Right ventricle myocardium inferior (tissue), 1 donor: ENCODE data around the gene CHCHD6. TPM values are rescaled to one million over a fixed set of nuclear protein-coding genes. Genes with fewer than 3 reads are reported as not detected.

Experiments
- ATAC-seq: fragments of 200-7000 bp; cut with Tn5 transposase; one replicate; pipeline ENCODE4 v1.9.1; 2020; ENCODE audit warnings: mild to moderate bottlenecking, moderate library complexity
- DNase-seq: peaks from one replicate; pipeline ENCODE4 v3.0.0; 2021; ENCODE audit errors: missing footprints
- intact Hi-C: fragments of 100-400 bp; cut with DNase I; formaldehyde crosslinking; loops from one replicate; pipeline ENCODE4 v1.11.0; 2022
- total RNA-seq: library from RNA; stranded (reverse); fragmentation: NEBNext Ultra II Directional; extraction: Animal tissue kit (Norgen Biotek cat#: 25700); gene quantifications from one replicate; pipeline ENCODE4 v1.2.1, GENCODE V29; 2021
- donor health status: DM: no; HTN: yes; CAD: no; lungs with severe emphysema.

The CHCHD6 gene
- total RNA-seq, 1 donor from 2014 or later, result 11.7 TPM

- no peak for ATAC-seq
- intact Hi-C loops, result no loop called here
- no peak for DNase-seq
Observed at GRCh38 chr3:126685021-126685420, 19.0 kb upstream of the CHCHD6 start.

- ATAC-seq, result no peak
- DNase-seq, result no peak
- intact Hi-C loops, result no loop called here
Observed at GRCh38 chr3:126685493-126685892, 18.5 kb upstream of the CHCHD6 start.

GRCh38 chr3:126691765-126692164, 12.3 kb upstream of the CHCHD6 start:
- DNase-seq (no peak), ATAC-seq (no peak)
- intact Hi-C loops, result no loop called here

- ATAC-seq, result no peak
- intact Hi-C loops, result no loop called here
- no peak for DNase-seq
Observed at GRCh38 chr3:126692858-126693257, 11.2 kb upstream of the CHCHD6 start.

- DNase-seq, result no peak
- no peak for ATAC-seq
- intact Hi-C loops, result no loop called here
Observed at GRCh38 chr3:126693921-126694320, 10.1 kb upstream of the CHCHD6 start.

GRCh38 chr3:126696701-126697267, 7.3 kb upstream of the CHCHD6 start:
- DNase-seq (no peak), ATAC-seq (no peak)
- intact Hi-C loops, result no loop called here

GRCh38 chr3:126699011-126699410, 5.0 kb upstream of the CHCHD6 start:
- intact Hi-C loops, result no loop called here
- DNase-seq, result no peak
- ATAC-seq, result no peak

GRCh38 chr3:126704494-126705214, 614 bp downstream of the CHCHD6 start:
- intact Hi-C loops, result loop anchor here (2.0 kb wide), 1 partner anchor 40 kb away; no protein-coding TSS in a partner anchor
- DNase-seq (no peak), ATAC-seq (no peak)

- DNase-seq (no peak), ATAC-seq (no peak)
- intact Hi-C loops, result no loop called here
Observed at GRCh38 chr3:126706631-126707030, 2.6 kb downstream of the CHCHD6 start.

- DNase-seq (no peak), ATAC-seq (no peak)
- intact Hi-C loops, result no loop called here
Observed at GRCh38 chr3:126711121-126711760, 7.2 kb downstream of the CHCHD6 start.

GRCh38 chr3:126713199-126713598, 9.2 kb downstream of the CHCHD6 start:
- no peak for DNase-seq
- ATAC-seq, result no peak
- intact Hi-C loops, result no loop called here

GRCh38 chr3:126714276-126714900, 10.3 kb downstream of the CHCHD6 start:
- intact Hi-C loops, result no loop called here
- ATAC-seq (no peak), DNase-seq (no peak)

- intact Hi-C loops, result no loop called here
- DNase-seq (no peak), ATAC-seq (no peak)
Observed at GRCh38 chr3:126714921-126715320, 10.9 kb downstream of the CHCHD6 start.

GRCh38 chr3:126715432-126715831, 11.4 kb downstream of the CHCHD6 start:
- ATAC-seq (no peak), DNase-seq (no peak)
- intact Hi-C loops, result no loop called here

GRCh38 chr3:126716057-126716456, 12.0 kb downstream of the CHCHD6 start:
- DNase-seq (no peak), ATAC-seq (no peak)
- intact Hi-C loops, result no loop called here

- intact Hi-C loops, result no loop called here
- no peak for ATAC-seq
- DNase-seq, result no peak
Observed at GRCh38 chr3:126718561-126719445, 14.8 kb downstream of the CHCHD6 start.

- DNase-seq (no peak), ATAC-seq (no peak)
- intact Hi-C loops, result no loop called here
Observed at GRCh38 chr3:126720596-126720995, 16.6 kb downstream of the CHCHD6 start.

GRCh38 chr3:126721246-126721645, 17.2 kb downstream of the CHCHD6 start:
- ATAC-seq (no peak), DNase-seq (no peak)
- intact Hi-C loops, result no loop called here

- ATAC-seq, result no peak
- intact Hi-C loops, result no loop called here
Observed at GRCh38 chr3:126723237-126723636, 19.2 kb downstream of the CHCHD6 start.

More at GRCh38 chr3:126723237-126723636, 19.2 kb downstream of the CHCHD6 start:
- no peak for DNase-seq
